Upper lobe of left lung (tissue), 4 donors: ENCODE measurements around the gene FHIT.

Experiments
- POLR2A ChIP-seq, 4 donors: fragments of 450-650 bp; IDR thresholded peaks; one replicate each; pipeline ENCODE4 v1.5.1; 2016 to 2017; ENCODE audit warnings: antibody characterized with exemption in 4 of 4, mild to moderate bottlenecking in 2 of 4
- TF ChIP-seq, protein P1 (sequence below), 6 experiments: fragments of 450-650 bp in 4 of 6; fragments of 200-600 bp in 2 of 6; sonication (generic) in 2 of 6; IDR thresholded peaks; one replicate each; pipeline ENCODE4 v1.5.1; 2016 to 2019; ENCODE audit warnings: antibody characterized with exemption in 6 of 6

DNA sequence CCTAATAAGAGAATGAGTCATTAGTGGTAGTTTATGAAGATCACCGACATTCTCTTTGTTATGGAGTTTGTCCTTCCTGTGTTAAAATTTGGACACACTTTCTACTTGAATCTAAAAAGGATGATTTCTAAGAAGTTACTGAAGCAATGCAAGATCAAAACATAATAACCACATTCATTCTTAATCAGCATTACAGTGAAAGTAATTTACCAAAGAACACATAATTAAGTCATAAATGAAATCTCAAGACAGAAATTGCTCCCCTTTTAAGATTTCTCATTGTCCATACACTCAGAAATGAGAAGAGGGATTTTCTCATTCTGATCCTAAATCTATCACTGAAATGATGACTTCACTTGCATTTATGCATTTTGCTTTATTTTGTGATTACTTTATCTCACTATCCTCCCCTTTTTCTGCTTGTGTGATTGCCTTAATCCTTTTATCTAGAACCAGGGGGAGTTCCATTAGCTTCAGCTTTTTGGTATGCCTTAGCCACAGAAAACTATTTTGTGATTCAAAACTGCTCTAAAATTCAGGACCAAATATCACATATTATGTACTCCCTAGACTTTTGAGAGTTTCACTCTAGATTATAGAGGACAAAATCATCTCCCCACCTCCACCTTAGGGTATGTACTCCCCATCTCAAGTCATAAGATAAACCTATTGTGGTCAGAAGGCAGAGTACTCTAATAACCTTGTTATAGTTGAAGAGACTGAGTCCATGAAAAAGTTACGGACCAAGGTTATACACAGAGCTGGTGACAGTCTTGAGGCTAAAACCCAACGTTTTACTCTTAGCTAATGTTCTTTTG, 1383.9 kb downstream of the FHIT start:
- TF ChIP-seq, protein P1, sequence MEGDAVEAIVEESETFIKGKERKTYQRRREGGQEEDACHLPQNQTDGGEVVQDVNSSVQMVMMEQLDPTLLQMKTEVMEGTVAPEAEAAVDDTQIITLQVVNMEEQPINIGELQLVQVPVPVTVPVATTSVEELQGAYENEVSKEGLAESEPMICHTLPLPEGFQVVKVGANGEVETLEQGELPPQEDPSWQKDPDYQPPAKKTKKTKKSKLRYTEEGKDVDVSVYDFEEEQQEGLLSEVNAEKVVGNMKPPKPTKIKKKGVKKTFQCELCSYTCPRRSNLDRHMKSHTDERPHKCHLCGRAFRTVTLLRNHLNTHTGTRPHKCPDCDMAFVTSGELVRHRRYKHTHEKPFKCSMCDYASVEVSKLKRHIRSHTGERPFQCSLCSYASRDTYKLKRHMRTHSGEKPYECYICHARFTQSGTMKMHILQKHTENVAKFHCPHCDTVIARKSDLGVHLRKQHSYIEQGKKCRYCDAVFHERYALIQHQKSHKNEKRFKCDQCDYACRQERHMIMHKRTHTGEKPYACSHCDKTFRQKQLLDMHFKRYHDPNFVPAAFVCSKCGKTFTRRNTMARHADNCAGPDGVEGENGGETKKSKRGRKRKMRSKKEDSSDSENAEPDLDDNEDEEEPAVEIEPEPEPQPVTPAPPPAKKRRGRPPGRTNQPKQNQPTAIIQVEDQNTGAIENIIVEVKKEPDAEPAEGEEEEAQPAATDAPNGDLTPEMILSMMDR (IDR thresholded peaks at IDR 0.05) = no peak
- no peak for TF ChIP-seq POLR2A (IDR thresholded peaks at IDR 0.05)
